GM12878 (cell line): ENCODE data around the gene EXOC4. TPM values are rescaled to one million over a fixed set of nuclear protein-coding genes. Genes with fewer than 3 reads are reported as not detected.

Experiments used
- ATAC-seq: fragments of 200-7000 bp; cut with Tn5 transposase; 3 replicates; pipeline ENCODE4 v1.9.1; 2020; ENCODE audit warnings: mild to moderate bottlenecking, moderate library complexity
- BruUV-seq: library from RNA; stranded (reverse); fragments of 400-500 nt; replicated peaks from 2 replicates; lab custom pipeline; 2021; lab: Mats Ljungman, UMichigan
- CTCF ChIA-PET: fragments of 300-600 bp; sonication (Branson Sonifier 250); formaldehyde crosslinking; extraction: SDS; loops from one replicate; lab custom pipeline; 2021; ENCODE audit warnings: inconsistent platforms; lab: Yijun Ruan, JAX
- POLR2A ChIA-PET: fragments of 350-600 bp; formaldehyde crosslinking; extraction: SDS; loops from one replicate; lab custom pipeline; 2021; ENCODE audit warnings: inconsistent platforms; lab: Charles Lee
- RAD21 ChIA-PET: fragments of 300-600 bp; sonication (Branson Sonifier 250); formaldehyde crosslinking; loops from one replicate; lab custom pipeline; 2023; ENCODE audit warnings: antibody characterized with exemption; ENCODE audit not compliant: unreplicated experiment; lab: Charles Lee
- SMC1A ChIA-PET: fragments of 300-600 bp; sonication (Branson Sonifier 250); formaldehyde crosslinking; loops from one replicate; lab custom pipeline; 2023; ENCODE audit not compliant: unreplicated experiment, uncharacterized antibody; lab: Charles Lee
- DNase-seq: peaks from one replicate; pipeline ENCODE4 v3.0.0-alpha.2; 2011; ENCODE audit warnings: low read depth, low spot score
- FAIRE-seq: peaks from 3 replicates; lab custom pipeline; 2011; peaks lifted over from hg19 to GRCh38; lab: Jason Lieb, UNC
- H2AFZ ChIP-seq: 2 replicates; pipeline ENCODE4 v1.6.0; 2011; ENCODE audit warnings: low read depth, low read length, control low read depth; ENCODE audit not compliant: control insufficient read depth
- H3K27ac ChIP-seq: 2 replicates; pipeline ENCODE4 v1.5.1; 2011; ENCODE audit warnings: control low read depth; ENCODE audit not compliant: control insufficient read depth, insufficient read depth
- H3K27me3 ChIP-seq, 2 experiments: replicated peaks in 1 of 2; 2 replicates each; pipeline versions ENCODE4 v1.6.0 to v1.6.1; 2011; ENCODE audit warnings: low read length in 1 of 2; ENCODE audit not compliant: control insufficient read depth in 2 of 2, insufficient read depth in 2 of 2
- H3K36me3 ChIP-seq, 2 experiments: 2 replicates each; pipeline ENCODE4 v1.5.1; 2011; ENCODE audit warnings: low read length in 1 of 2; ENCODE audit not compliant: control insufficient read depth in 2 of 2, insufficient read depth in 2 of 2
- H3K4me1 ChIP-seq: 2 replicates; pipeline ENCODE4 v1.6.1; 2011; ENCODE audit warnings: mild to moderate bottlenecking, low read length, moderate library complexity, mixed read lengths; ENCODE audit not compliant: control insufficient read depth, insufficient read depth
- H3K4me2 ChIP-seq: 2 replicates; pipeline ENCODE4 v1.6.0; 2011; ENCODE audit warnings: control low read depth; ENCODE audit not compliant: control insufficient read depth, insufficient read depth
- H3K4me3 ChIP-seq: fragments of 200-600 bp; sonication (generic); 2 replicates; pipeline ENCODE4 v1.5.1; 2016
- H3K79me2 ChIP-seq: 2 replicates; pipeline ENCODE4 v1.6.0; 2011; ENCODE audit warnings: low read length; ENCODE audit not compliant: control insufficient read depth, insufficient read depth
- H3K9ac ChIP-seq: 2 replicates; pipeline ENCODE4 v1.8.0; 2011; ENCODE audit warnings: low read length, control low read depth, mixed read lengths; ENCODE audit not compliant: control insufficient read depth, insufficient read depth
- H3K9me3 ChIP-seq: replicated peaks from 3 replicates; pipeline ENCODE4 v1.5.1; 2011; ENCODE audit warnings: mild to moderate bottlenecking, low read length; ENCODE audit not compliant: control insufficient read depth, insufficient read depth
- H4K20me1 ChIP-seq: 2 replicates; pipeline ENCODE4 v1.6.0; 2011; ENCODE audit not compliant: control insufficient read depth, insufficient read depth
- BCLAF1 ChIP-seq: fragments of 450-650 bp; IDR thresholded peaks from 2 replicates; pipeline ENCODE4 v1.6.1; 2017; ENCODE audit warnings: antibody characterized with exemption, mild to moderate bottlenecking, moderate library complexity
- CBX3 ChIP-seq: fragments of 200-600 bp; sonication (generic); IDR thresholded peaks from 2 replicates; pipeline ENCODE4 v1.6.1; 2016; ENCODE audit warnings: low read depth, borderline replicate concordance
- CREB1 ChIP-seq: IDR thresholded peaks from 2 replicates; pipeline ENCODE4 v1.6.1; 2012; ENCODE audit warnings: low read depth, mild to moderate bottlenecking, inconsistent platforms
- DPF2 ChIP-seq: fragments of 450-650 bp; IDR thresholded peaks from 2 replicates; pipeline ENCODE4 v1.6.1; 2017; ENCODE audit warnings: mild to moderate bottlenecking
- ELK1 ChIP-seq: IDR thresholded peaks from 2 replicates; pipeline ENCODE4 v1.6.1; 2012; ENCODE audit warnings: low read depth, low read length, improper control_type of control experiment
- HDGF ChIP-seq: fragments of 450-650 bp; IDR thresholded peaks from 2 replicates; pipeline ENCODE4 v1.6.1; 2016; ENCODE audit warnings: antibody characterized with exemption
- IRF4 ChIP-seq: IDR thresholded peaks from 2 replicates; pipeline ENCODE4 v1.6.1; 2011; ENCODE audit warnings: low read depth, low read length
- MTA2 ChIP-seq: fragments of 450-650 bp; IDR thresholded peaks from 2 replicates; pipeline ENCODE4 v1.6.1; 2016; ENCODE audit warnings: low read depth, mild to moderate bottlenecking, moderate library complexity
- MYB ChIP-seq: fragments of 150-350 bp; IDR thresholded peaks from 2 replicates; pipeline ENCODE4 v1.6.1; 2014; ENCODE audit warnings: mild to moderate bottlenecking, low read depth, low read length, borderline replicate concordance
- NFXL1 ChIP-seq: fragments of 450-650 bp; IDR thresholded peaks from 2 replicates; pipeline ENCODE4 v1.6.1; 2017; ENCODE audit warnings: antibody characterized with exemption, mild to moderate bottlenecking, borderline replicate concordance
- POLR2AphosphoS2 ChIP-seq: IDR thresholded peaks from 2 replicates; pipeline ENCODE4 v1.6.1; 2011; ENCODE audit warnings: low read depth, mild to moderate bottlenecking, low read length, improper control_type of control experiment, moderate library complexity
- RCOR1 ChIP-seq: conservative IDR thresholded peaks from 2 replicates; pipeline ENCODE4 v1.6.1; 2012; ENCODE audit warnings: low read depth, low read length, improper control_type of control experiment
- SMAD1 ChIP-seq: fragments of 450-650 bp; IDR thresholded peaks from 2 replicates; pipeline ENCODE4 v1.6.1; 2018; ENCODE audit warnings: mild to moderate bottlenecking, low read depth; ENCODE audit not compliant: partially characterized antibody
- SMC3 ChIP-seq: IDR thresholded peaks from 2 replicates; pipeline ENCODE4 v1.6.1; 2011; ENCODE audit warnings: low read length, improper control_type of control experiment, borderline replicate concordance
- SUPT20H ChIP-seq: IDR thresholded peaks from 2 replicates; pipeline ENCODE4 v1.6.1; 2011; ENCODE audit warnings: low read depth, mild to moderate bottlenecking, low read length, moderate library complexity, borderline replicate concordance; ENCODE audit not compliant: control insufficient read depth
- WRNIP1 ChIP-seq: IDR thresholded peaks from 2 replicates; pipeline ENCODE4 v1.6.1; 2011; ENCODE audit warnings: low read depth, low read length, improper control_type of control experiment, borderline replicate concordance
- ZBTB40 ChIP-seq: fragments of 450-650 bp; IDR thresholded peaks from 2 replicates; pipeline ENCODE4 v1.6.1; 2016; ENCODE audit warnings: mild to moderate bottlenecking, moderate library complexity, borderline replicate concordance
- WGBS: methylation state at CpG from one replicate; pipeline ENCODE4 v1.1.6; 2016; ENCODE audit warnings: low lambda C conversion rate; ENCODE audit not compliant: insufficient replicate concordance, insufficient coverage; ENCODE audit errors: missing lambda C conversion rate; 5-methylcytosine and 5-hydroxymethylcytosine counted together
- in situ Hi-C: fragments of 300-500 bp; cut with MboI; formaldehyde crosslinking; loops from 9 replicates; pipeline ENCODE4 v1.14.3; 2018; ENCODE audit warnings: mixed read lengths
- intact Hi-C: fragments of 100-400 bp; cut with micrococcal nuclease; formaldehyde crosslinking; loops from one replicate; pipeline ENCODE4 v1.14.2; 2022; ENCODE audit not compliant: unreplicated experiment
- polyA plus RNA-seq, 11 experiments: library from polyadenylated mRNA; depleted of rRNA in 4 of 11; unstranded in 6 of 11; stranded (reverse) in 5 of 11; fragments of >200 nt; fragmentation: Nextera tagmentation in 4 of 11; fragmentation: Illumina TruSeq in 1 of 11; extraction: Ambion mirVana in 4 of 11; extraction: Trizol in 1 of 11; gene quantifications; 1 replicate in 1 of 11; 2 replicates in 10 of 11; pipeline versions ENCODE4 v1.2.1 to v1.2.3, GENCODE V29; 2011 to 2016; ENCODE audit warnings: inconsistent platforms in 2 of 11, missing spikeins in 2 of 11, low read depth in 1 of 11
- total RNA-seq, 4 experiments: library from RNA; depleted of rRNA in 3 of 4; stranded (reverse); fragments of >200 nt in 3 of 4; fragmentation: Illumina TruSeq in 1 of 4; extraction: Trizol in 1 of 4; gene quantifications; 2 replicates each; pipeline versions ENCODE4 v1.2.1 to v1.2.3, GENCODE V29; 2013 to 2021

EXOC4 gene
- total and polyA plus RNA-seq, 10 of the 15 experiments (the other 5 are each of a cell fraction or from before 2014, with no cell fraction given) = 13.2 to 44.5 (median 29.6) TPM

GRCh38 chr7:133936074-133936473, 683.2 kb downstream of the EXOC4 start (continued):
- TF ChIP-seq CREB1 = no peak

GRCh38 chr7:133937786-133938185, 684.9 kb downstream of the EXOC4 start:
- POLR2A ChIA-PET = no interaction called here
- SMC1A ChIA-PET = no interaction called here
- in situ Hi-C loops = no loop called here
- Histone ChIP-seq H3K27me3 (no peaks in the 10 kb centered on the region), H3K9me3 (no peaks in the 10 kb centered on the region), H3K4me1 (no peaks in the 10 kb centered on the region), H3K4me3 (no peak overlapping the region), H4K20me1 (no peaks in the 10 kb centered on the region), H3K4me2 (no peak overlapping the region), H3K9ac (no peak overlapping the region), H3K36me3 (no peaks in the 10 kb centered on the region), H2AFZ (no peak overlapping the region), H3K79me2 (no peaks in the 10 kb centered on the region), H3K27ac (no peak overlapping the region)
- RAD21 ChIA-PET = no interaction called here
- no TSS peak for BruUV-seq
- CTCF ChIA-PET = no interaction called here
- DNase-seq (no peak), FAIRE-seq (no peak), ATAC-seq (no peak)
- 94% methylated on average over 6 of the region's 6 CpGs for WGBS
- intact Hi-C loops = no loop called here
- no peak for TF ChIP-seq WRNIP1
- TF ChIP-seq CBX3 = no peak
- no peak for TF ChIP-seq MYB
- TF ChIP-seq SUPT20H = no peak
- TF ChIP-seq NFXL1 = no peak
- no peak for TF ChIP-seq RCOR1
- no peak for TF ChIP-seq DPF2
- TF ChIP-seq ZBTB40 = no peak
- TF ChIP-seq SMC3 = no peak
- TF ChIP-seq BCLAF1 = no peak
- TF ChIP-seq SMAD1 = no peak
- no peak for TF ChIP-seq POLR2AphosphoS2
- TF ChIP-seq HDGF = no peak
- no peak for TF ChIP-seq MTA2
- TF ChIP-seq IRF4 = no peak
- no peak for TF ChIP-seq ELK1
